ENCODE data around the gene TSC2. TPM values are rescaled to one million over a fixed set of nuclear protein-coding genes. Genes with fewer than 3 reads are reported as not detected.

TSC2 gene
- polyA plus RNA-seq (ENCODE audit: insufficient read length in 3 of 3): 100 to 1,000 TPM; 141 to 174 (median 162) TPM
- long read RNA-seq, donor 1, full-length matches to known transcripts: 6 of 6 reads
- long read RNA-seq, donor 1, partial matches to known transcripts: 0 of 6 reads
- long read RNA-seq, donor 1, other reads (novel, unspliced or antisense): 0 of 6 reads
- long read RNA-seq, donor 2, full-length matches to known transcripts: 7 of 7 reads
- long read RNA-seq, donor 2, partial matches to known transcripts: 0 of 7 reads
- long read RNA-seq, donor 2, other reads (novel, unspliced or antisense): 0 of 7 reads
- long read RNA-seq, donor 3, full-length matches to known transcripts: 8 of 43 reads
- long read RNA-seq, donor 3, partial matches to known transcripts: 18 of 43 reads
- long read RNA-seq, donor 3, other reads (novel, unspliced or antisense): 17 of 43 reads
- long read RNA-seq, donor 4, full-length matches to known transcripts: 8 of 8 reads
- long read RNA-seq, donor 4, partial matches to known transcripts: 0 of 8 reads
- long read RNA-seq, donor 4, other reads (novel, unspliced or antisense): 0 of 8 reads
- long read RNA-seq, donor 5, partial matches to known transcripts: 0 of 2 reads
- long read RNA-seq, donor 5, other reads (novel, unspliced or antisense): 0 of 2 reads
- long read RNA-seq, donor 6, partial matches to known transcripts: 5 of 10 reads
- long read RNA-seq, donor 6, other reads (novel, unspliced or antisense): 0 of 10 reads
- long read RNA-seq, donor 7, full-length matches to known transcripts: 11 of 32 reads
- long read RNA-seq, donor 7, partial matches to known transcripts: 21 of 32 reads
- long read RNA-seq, donor 7, other reads (novel, unspliced or antisense): 0 of 32 reads
- long read RNA-seq, donor 8, full-length matches to known transcripts: 3 of 3 reads
- long read RNA-seq, donor 8, partial matches to known transcripts: 0 of 3 reads
- long read RNA-seq, donor 8, other reads (novel, unspliced or antisense): 0 of 3 reads
- long read RNA-seq, donor 9, full-length matches to known transcripts: 8 of 65 reads
- long read RNA-seq, donor 9, partial matches to known transcripts: 20 of 65 reads
- long read RNA-seq, donor 9, other reads (novel, unspliced or antisense): 37 of 65 reads
- long read RNA-seq, donor 10, full-length matches to known transcripts: 6 of 14 reads
- long read RNA-seq, donor 10, partial matches to known transcripts: 8 of 14 reads
- long read RNA-seq, donor 10, other reads (novel, unspliced or antisense): 0 of 14 reads
- long read RNA-seq, donor 11, full-length matches to known transcripts: 7 of 24 reads
- long read RNA-seq, donor 11, partial matches to known transcripts: 5 of 24 reads
- long read RNA-seq, donor 11, other reads (novel, unspliced or antisense): 12 of 24 reads
- long read RNA-seq, donor 12, full-length matches to known transcripts: 8 of 18 reads
- long read RNA-seq, donor 12, partial matches to known transcripts: 10 of 18 reads
- long read RNA-seq, donor 12, other reads (novel, unspliced or antisense): 0 of 18 reads
- long read RNA-seq, donor 13, partial matches to known transcripts: 6 of 15 reads
- long read RNA-seq, donor 13, other reads (novel, unspliced or antisense): 0 of 15 reads
- long read RNA-seq, donor 14: 0 reads
- long read RNA-seq, donor 15: 0 reads
- long read RNA-seq, donor 16, partial matches to known transcripts: 0 of 4 reads
- long read RNA-seq, donor 16, other reads (novel, unspliced or antisense): 0 of 4 reads

DNA sequence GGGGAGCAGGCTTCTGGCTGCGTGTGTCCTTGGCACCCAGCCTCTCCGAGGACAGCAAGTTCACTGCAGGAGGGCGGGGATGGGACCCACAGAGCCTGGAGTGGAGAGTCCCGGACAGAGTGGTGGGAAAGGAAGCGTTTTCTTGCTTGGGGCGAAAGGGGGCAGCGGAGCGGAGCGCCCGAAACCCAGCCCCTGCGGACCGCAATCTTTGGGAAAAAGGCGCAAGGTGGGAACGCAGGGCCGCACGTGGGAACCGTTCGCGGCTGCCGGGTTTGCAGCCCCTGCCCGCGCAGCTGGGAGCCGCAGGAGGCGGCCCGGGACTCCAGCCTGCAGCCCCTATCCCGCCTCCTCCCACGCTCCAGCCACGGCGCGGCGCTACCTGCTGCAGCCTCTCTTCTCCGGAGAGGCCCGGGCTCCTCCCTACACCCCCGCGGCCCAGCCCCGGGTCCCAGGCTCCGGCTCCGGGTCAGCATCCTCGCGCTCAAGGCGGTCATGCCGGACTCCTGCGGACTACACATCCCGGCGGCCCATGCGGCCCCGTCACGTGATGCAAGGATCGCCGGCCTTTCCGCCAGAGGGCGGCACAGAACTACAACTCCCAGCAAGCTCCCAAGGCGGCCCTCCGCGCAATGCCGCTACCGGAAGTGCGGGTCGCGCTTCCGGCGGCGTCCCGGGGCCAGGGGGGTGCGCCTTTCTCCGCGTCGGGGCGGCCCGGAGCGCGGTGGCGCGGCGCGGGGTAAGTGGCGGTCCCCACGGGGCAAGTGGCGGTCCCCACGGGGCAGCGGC lies at the start of gene TSC2, which contains the start of gene NTHL1:
TSC2 (plus strand) TSS at position 656 of the 786 bp plus-strand sequence. CDS start 631 bp downstream, outside the sequence.
NTHL1 (minus strand) TSS at position 505 of the 786 bp plus-strand sequence; CDS start at position 494, 11 bp downstream.
- peak; percentile 96 for DNase-seq

DNA sequence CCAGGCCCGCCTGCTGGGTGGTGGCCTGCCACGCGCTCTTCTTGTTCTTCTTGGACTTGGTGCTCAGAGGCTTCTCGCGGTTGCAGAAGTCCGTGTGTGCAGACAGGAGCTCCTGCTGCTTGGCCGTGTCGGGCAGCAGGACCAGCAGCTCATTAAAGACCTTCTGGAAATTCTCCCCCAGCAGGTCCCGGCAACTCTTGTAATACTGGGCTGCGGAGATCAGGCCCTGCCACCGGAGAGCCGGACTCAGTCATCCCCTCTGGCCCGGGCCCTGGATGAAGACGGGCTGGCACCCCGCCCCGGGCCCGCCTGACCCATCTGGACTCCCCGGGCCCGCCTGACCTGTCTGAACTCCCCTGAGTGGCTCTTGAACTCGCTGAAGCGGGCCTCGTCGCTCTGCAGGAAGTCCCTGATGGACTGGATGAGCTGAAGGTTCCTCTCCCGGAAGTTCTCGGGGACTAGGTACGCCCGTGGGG lies 49.4 kb upstream of the TSC2 start:
- no peak for DNase-seq

DNA sequence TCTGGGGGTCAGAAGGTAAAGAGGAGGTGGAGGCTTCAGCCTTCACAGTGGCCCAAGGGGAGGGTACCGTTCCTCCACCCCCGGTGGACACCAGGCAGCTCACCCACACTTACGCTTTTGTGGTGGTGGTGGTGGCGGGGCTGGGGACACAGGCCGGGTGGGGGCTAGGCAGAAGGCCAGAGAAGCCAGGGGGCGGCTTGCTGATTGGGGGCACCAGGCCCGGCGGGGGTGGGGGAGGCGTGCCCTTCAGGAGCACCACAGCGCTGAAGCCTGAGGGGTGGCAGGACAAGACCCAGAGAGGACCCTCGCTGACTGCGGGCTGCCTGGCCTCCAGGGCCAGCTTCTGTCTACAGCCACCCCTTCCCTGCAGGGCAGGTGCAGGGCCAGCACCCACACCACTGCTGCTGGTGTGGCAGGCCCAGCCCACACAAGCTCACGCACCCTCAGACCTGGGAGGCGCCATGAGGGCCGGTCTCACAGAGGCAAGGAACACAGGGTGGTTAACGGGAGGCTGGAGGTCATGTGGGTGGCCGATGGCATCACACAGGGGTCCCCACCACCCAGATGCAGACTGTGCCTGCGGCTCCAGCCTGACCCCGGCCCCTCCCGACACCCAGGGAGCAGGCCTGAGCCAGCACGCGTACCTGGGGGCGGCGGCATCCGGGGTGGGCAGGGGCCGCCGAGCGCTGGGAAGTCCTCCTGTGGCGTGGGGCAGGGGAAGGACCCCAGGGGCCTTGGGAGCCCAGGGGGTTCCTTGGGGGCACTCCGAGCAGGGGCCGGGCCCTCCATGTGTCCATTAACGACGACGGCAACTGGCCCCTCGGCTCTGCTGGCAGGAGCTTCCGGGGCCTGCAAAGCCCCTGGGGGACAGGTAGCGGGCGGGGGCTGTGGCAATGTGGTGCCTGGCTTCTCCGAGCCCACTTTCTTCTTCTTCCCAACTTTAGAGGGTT lies 48.7 kb upstream of the TSC2 start:
- DNase-seq: no peak

DNA sequence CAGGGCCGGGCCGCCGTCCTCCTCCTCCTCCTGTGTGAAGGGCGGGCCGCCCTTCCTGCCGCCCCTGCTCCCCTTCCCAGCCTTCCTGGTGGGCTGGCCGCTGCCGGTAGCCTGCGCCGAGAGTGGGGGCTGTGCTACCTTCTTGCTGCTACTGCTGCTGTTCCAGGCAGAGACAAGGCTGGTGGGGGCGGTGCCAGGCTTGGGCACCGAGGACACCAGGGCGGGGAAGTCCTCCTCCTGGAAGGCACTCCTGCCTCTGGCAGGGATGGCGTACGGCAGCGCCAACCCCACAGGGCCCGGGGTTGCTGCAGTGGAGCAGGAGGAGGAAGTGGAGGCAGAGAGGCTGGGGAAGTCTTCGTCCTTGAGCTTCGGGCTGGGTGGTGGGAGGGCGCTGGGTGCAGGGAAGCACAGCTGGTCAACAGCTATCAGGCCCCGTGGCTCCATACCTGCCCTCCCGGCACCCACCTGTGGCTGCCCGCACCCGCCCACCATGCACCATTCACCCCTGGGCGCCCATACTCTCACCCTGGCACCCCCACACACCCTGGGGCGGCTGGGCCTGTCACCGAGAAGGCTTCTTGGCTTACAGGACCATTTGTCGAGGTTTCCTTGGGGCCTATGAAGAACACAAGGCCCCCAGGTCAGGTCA lies 47.8 kb upstream of the TSC2 start:
- DNase-seq: no peak

DNA sequence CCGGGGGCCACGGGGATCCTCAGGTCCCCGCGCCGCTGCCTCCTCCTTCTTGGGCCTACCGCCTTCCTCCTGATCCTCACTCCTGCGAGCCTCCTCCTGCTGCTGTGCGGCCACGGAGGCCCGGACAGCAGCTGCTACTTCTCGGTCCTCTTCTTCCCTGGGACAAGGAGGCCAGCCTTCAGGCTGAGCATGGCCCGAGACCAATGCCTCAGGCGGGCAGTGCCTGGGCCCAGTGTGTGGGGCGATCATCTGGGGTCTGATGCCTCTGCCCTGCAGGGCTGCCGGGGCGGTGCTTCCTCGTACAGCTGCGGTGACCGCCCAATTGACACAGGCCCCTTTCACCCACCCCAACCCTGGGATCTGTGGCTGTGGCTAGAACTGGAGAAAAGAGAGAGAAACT lies 46.8 kb upstream of the TSC2 start:
- no peak for DNase-seq

DNA sequence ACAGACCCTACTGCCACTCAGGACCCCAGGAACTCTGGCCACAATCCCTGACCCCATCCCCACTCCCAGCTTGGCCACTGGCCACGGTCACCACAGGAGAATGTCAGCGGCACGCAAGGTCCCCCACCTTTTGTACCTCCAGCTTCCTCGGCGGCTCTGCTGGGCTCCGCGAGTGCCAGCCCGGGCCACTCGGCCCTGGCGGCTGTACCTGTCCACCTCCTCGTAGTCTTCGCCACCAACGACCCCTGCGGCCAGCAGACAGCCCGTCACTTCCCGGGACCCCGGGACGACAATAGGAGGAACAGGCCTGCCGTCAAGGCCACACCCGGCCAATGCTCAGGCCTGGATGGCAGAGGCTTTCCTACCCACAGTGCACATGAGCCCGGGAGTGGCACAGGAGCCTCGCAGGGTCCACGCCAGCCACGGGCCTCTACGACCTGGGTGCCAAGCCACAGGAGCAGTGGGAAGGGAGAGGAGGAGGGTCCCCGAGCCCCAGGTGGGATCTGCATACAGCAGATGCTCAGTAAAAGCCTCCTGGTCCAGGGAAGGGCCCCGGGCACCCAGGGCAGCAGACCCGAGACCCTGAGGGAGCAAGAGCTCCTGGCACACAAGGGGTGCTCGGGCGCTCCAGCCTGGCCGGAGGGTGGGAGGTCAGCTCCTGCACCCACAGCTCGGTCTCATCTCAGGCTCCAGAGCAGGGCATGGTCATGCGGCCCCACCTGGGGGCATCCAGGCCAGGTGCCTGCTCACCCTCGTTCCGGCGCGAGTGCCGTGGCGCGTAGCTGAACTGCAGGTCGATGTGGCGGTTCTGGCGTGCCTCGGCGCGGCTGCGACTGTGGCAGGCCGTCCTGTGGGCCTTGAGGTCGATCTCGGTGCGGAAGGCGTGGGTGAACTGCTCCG lies 46.1 kb upstream of the TSC2 start:
- DNase-seq: no peak

DNA sequence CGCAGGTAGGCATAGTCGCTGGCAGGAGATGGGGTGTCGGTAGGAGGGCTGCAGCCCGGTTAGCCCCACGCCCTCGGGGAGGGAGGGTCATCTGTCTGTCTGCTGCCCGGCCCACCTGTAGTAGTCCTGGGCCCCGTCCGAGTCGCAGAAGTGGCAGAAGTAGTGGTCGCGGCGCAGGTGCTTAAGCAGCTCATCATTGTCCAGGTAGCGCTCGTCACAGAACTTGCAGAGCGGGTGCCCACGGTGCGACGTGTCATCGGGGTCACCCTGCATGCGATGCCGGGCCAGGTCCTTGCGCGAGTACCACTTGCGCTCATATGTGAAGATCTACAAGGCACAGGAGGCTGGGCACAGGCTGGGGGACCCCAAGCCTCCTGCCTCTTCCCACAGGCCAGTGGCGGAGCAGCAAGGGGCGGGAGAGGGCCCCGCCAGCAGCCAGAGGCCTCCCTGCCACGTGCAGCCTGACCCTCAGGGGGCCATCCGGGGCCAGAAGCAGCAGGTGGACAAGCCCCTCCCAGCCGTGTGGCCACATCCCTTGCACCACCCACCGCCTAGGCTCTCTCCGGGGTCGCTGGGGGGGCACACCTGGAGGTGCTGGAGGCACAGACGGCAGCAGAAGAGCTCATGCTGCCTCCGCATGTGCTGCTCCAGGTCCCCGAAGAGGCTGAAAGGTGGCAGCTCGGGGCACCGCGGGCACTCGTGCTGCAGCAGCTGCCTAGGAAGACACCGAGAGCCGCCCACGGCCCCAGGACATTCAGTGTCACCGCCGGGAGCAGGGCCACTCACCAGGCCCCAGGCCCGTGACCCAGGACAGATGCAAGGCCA lies 45.2 kb upstream of the TSC2 start:
- DNase-seq: no peak

DNA sequence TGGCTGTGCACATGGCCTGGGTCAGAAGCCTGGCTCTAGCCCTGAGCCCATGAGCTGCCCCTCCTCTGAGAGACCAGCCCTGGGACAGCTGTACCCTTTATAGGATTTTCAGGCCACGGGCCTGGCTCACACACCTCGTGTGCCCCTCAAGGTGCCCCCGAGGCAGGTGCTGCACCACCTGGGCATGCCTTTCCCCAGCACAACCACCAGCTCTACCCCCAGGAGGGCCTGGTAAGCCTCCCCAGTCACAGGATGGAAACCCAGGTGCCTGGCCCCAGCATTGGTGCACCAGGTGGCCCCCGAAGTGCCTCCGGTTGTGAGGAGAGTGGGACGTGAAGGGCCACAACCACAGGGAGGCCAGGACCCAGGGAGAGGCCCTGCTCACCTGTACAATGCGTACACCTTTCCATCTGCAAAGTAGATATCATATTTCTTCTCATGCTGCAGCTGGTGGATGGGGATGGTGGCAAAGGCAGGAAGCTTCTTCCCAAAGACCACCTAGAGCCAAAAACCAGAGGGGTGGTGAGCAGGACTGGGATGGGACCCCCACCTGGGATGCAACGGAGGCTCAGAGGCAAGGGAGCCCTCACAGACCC lies 44.5 kb upstream of the TSC2 start:
- no peak for DNase-seq

DNA sequence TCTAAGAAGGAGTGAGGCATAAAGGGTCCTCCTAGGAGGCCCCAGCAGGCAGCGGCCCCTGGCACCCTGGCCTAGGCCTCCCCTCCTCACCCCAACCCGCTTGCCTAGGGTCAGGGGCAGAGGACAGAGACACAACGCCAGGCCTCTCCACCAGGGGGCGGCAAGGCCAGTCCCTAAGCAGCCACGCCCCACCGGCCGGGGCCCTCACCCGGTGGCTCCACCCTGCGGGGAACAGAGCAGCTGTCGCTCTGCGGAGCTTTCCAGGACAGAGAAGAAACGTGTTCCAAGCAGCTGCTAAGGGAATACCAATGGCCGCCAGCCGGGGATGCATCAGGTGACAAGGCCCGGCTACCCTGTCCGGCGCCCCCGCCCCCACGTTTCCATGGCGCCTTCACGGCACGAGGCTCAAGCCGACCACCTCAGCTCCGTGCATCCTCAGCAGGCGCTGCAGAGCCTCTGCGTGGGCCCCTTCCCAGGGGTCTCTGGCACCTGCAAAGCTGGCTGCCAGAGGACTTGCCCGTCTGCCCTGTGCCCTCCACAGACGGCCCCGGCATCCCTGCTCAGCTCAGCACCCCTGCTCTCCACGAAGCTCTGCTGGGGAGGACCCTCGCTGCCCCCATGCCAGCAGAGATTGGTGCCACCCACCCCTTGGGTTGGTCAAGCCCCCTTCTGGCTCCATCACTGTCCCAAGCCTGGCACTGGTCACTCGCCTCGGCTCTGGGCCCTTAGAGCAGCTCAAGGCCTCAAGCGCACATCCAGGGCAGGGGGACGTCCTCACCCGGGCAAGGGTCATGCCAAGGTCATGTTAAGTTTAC lies 43.8 kb upstream of the TSC2 start:
- peak; percentile 88 for DNase-seq

DNA sequence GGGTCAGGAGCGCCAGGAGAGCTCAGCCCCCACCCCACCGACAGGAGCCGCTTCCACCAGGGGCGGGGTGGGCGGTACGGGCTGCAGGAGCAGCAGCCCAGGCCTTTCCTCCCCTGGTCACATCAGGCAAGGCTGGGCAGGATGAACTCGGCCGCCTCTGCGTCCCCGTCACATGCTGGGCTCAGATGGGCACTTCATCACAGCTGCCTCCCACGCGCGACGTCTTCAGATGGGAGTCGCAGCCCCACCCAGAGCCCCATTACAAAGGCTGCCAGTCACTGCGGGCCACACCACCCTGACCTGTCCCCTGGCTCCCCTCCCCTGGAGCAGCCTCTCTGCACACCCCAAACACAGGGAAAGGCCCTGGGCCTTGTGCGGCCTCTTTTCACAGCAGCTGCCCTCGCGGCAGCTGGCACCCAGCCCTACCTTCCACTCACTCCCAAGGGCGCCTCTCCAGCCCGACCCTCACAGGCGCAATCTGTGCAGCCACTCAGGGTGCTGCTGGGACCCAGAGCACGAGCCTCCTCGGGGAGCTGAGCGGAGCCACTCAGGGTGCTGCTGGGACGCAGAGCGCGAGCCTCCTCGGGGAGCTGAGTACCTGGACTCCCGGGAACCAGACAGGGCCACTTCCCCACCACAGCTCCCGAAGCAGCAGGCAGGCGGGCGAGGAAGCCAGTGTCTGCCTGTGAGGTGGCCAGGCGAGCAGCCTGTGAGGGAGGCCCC lies 42.8 kb upstream of the TSC2 start:
- DNase-seq: no peak

DNA sequence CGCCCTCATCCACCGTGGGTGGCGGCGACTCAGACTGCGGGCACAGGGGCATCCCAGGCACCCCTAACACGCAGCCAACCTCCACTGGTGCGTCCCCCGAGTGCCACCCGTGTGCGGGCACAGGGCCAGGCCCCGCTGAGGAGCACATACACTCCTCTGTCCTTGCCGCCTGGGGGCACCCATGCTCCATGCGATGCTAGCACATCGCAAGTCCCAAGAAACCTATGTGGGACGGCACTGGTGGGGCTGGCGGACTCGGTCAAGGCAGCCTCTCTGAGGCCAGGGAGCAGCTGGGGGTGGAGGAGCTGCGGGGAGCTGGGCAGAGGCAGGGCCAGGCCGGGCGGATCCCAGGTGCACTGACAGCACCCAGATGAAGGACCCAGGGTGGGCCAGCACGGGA lies 42.1 kb upstream of the TSC2 start:
- DNase-seq: no peak

DNA sequence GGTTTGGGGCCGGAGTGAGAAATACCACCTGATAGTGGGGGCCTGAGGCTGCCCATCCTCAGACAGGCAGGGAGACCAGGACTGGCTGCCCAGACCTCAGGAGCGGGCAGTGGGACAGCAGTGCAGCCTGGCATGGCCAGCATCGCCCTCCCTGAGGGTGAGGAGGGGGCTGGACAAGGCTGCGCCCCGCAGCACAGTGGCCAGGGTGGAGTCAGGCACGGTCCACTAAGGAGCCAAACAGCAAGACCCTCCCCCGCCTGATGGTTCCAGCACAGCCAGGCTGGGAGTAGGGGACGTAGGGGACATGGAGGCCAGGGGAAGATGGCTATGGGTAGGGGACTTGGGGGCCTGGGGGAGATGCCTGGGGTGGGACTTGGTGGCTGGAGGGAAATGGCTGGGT lies 41.5 kb upstream of the TSC2 start:
- no peak for DNase-seq

DNA sequence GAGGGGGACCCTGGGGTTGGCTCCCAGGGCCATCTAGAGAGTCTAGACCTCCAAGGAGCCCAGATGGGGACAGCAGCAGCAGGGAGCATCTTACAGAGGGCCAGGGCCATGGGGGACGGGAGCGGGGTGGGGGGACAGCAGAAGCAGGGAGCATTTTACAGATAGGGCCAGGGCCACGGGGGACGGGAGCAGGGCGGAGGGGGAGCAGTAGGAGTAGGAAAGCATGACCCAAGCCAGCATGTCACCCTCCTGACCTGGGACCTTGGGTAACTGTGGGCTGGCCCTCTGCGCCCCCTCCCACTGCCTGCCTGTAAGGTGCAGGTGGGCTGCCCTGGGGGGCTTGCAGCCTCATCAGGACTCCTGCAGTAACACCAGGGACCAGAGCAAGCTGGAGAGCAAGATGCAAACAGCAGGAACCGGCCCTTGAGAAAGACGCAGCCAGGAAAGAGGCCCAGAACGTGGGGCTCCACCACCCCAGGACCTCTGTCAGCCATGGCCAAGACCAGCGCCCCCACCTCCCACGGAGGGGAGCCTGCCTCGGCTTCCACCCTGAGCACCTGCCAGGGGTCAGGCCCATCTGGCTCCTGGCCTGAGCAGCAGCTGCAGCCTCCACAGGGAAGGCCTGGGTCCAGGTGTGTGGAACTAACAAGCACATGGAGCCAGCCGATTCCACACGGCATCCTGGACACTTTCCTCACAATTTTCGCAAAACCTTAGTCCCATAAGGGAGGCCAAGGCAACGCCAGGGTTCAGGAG lies 40.5 kb upstream of the TSC2 start:
- no peak for DNase-seq
